Upper lobe of left lung (tissue), 6 donors: ENCODE results near the gene ZNF438. TPM values are rescaled to one million over a fixed set of nuclear protein-coding genes. Genes with fewer than 3 reads are reported as not detected.

Experiments used
- ATAC-seq, 2 donors: fragments of 200-7000 bp; cut with Tn5 transposase; one replicate each; pipeline ENCODE4 v1.9.1; 2022; ENCODE audit warnings: mild to moderate bottlenecking in 2 of 2, moderate library complexity in 2 of 2; ENCODE audit not compliant: low FRiP score in 2 of 2
- DNase-seq, 2 donors: peaks; one replicate each; pipeline ENCODE4 v3.0.0-alpha.2; 2019 to 2020
- H3K27ac ChIP-seq, 4 donors: fragments of 200-600 bp; sonication (generic); one replicate each; pipeline ENCODE4 v1.5.1; 2016 to 2019
- H3K27me3 ChIP-seq, 4 donors: fragments of 200-600 bp; sonication (generic); one replicate each; pipeline ENCODE4 v1.5.1; 2017 to 2019
- H3K36me3 ChIP-seq, 4 donors: fragments of 200-600 bp; sonication (generic); one replicate each; pipeline ENCODE4 v1.5.1; 2016 to 2019
- H3K4me1 ChIP-seq, 4 donors: fragments of 200-600 bp; sonication (generic); one replicate each; pipeline ENCODE4 v1.5.1; 2018 to 2019
- H3K4me3 ChIP-seq, 4 donors: fragments of 200-600 bp; sonication (generic); one replicate each; pipeline ENCODE4 v1.5.1; 2017 to 2019; ENCODE audit warnings: mild to moderate bottlenecking in 2 of 4, moderate library complexity in 1 of 4
- H3K9me3 ChIP-seq, 4 donors: fragments of 200-600 bp; sonication (generic); one replicate each; pipeline ENCODE4 v1.5.1; 2018 to 2019
- EP300 ChIP-seq, 4 donors: sonication (generic); formaldehyde crosslinking; IDR thresholded peaks; one replicate each; pipeline ENCODE4 v1.5.1; 2017; ENCODE audit warnings: antibody characterized with exemption in 4 of 4, control low read depth in 2 of 4
- POLR2A ChIP-seq, 4 donors: fragments of 450-650 bp; IDR thresholded peaks; one replicate each; pipeline ENCODE4 v1.5.1; 2016 to 2017; ENCODE audit warnings: antibody characterized with exemption in 4 of 4, mild to moderate bottlenecking in 2 of 4
- POLR2AphosphoS5 ChIP-seq, 2 donors: sonication (generic); formaldehyde crosslinking; IDR thresholded peaks; one replicate each; pipeline ENCODE4 v1.5.1; 2017; ENCODE audit warnings: antibody characterized with exemption in 2 of 2
- WGBS, 2 donors: methylation state at CpG; one replicate each; pipeline ENCODE4 v1.1.5; 2017 to 2018; 5-methylcytosine and 5-hydroxymethylcytosine counted together
- total RNA-seq, 6 donors: library from RNA; depleted of rRNA in 4 of 6; stranded (reverse); fragments of >200 nt in 4 of 6; gene quantifications; one replicate each; pipeline versions ENCODE4 v1.1.0 to v1.2.1, GENCODE V29; 2016 to 2021
- TF ChIP-seq, protein P1 (sequence below), 6 experiments: fragments of 450-650 bp in 4 of 6; fragments of 200-600 bp in 2 of 6; sonication (generic) in 2 of 6; IDR thresholded peaks; one replicate each; pipeline ENCODE4 v1.5.1; 2016 to 2019; ENCODE audit warnings: antibody characterized with exemption in 6 of 6
- donor health status: DM: no; HTN: no; CAD: no; lungs with moderate emphysema.
- donor health status: DM: no; HTN: yes; CAD: no; lungs with severe emphysema.

The ZNF438 gene
- total RNA-seq, 6 donors from 2014 or later, result 10.5 to 25.1 (median 13.7) TPM

GRCh38 chr10:30897547-30897946 lies 134.1 kb downstream of the ZNF438 start:
- Histone ChIP-seq H3K9me3 (no peaks in the 10 kb centered on the region), H3K4me1 (no peaks in the 10 kb centered on the region), H3K27me3 (no peaks in the 10 kb centered on the region), H3K4me3 (no peak overlapping the region), H3K36me3 (peaks cover 0 to 16% (median 4%) of the 10 kb centered on the region in 4 donors), H3K27ac (no peak overlapping the region)
- DNase-seq (no peak), ATAC-seq (no peak)
- WGBS, 2 donors, result 82 to 85% methylated on average over 1 of the region's 1 CpG
- TF ChIP-seq POLR2A (IDR thresholded peaks at IDR 0.05), result no peak
- TF ChIP-seq, protein P1, sequence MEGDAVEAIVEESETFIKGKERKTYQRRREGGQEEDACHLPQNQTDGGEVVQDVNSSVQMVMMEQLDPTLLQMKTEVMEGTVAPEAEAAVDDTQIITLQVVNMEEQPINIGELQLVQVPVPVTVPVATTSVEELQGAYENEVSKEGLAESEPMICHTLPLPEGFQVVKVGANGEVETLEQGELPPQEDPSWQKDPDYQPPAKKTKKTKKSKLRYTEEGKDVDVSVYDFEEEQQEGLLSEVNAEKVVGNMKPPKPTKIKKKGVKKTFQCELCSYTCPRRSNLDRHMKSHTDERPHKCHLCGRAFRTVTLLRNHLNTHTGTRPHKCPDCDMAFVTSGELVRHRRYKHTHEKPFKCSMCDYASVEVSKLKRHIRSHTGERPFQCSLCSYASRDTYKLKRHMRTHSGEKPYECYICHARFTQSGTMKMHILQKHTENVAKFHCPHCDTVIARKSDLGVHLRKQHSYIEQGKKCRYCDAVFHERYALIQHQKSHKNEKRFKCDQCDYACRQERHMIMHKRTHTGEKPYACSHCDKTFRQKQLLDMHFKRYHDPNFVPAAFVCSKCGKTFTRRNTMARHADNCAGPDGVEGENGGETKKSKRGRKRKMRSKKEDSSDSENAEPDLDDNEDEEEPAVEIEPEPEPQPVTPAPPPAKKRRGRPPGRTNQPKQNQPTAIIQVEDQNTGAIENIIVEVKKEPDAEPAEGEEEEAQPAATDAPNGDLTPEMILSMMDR (IDR thresholded peaks at IDR 0.05), result no peak
- no peak for TF ChIP-seq POLR2AphosphoS5 (IDR thresholded peaks at IDR 0.05)
- no peak for TF ChIP-seq EP300 (IDR thresholded peaks at IDR 0.05)

DNA sequence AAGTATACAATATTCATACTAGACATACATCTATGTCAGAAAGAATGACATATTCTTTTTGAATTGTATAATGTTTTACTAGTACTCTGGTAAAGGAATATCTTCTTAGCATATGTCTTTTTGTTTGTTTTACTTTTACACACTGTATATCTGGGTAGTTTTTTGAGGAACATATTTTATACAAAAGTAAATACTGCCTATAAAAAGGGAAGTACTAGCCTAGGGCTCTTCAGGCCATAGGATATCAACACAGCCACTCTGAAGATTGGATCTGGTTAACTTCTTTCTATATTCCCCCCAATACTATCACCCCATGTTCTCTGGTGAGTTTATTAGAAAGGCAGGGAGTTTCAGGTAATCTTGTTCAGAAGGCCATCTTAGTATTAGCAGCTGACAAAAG lies 134.6 kb downstream of the ZNF438 start:
- Histone ChIP-seq H3K9me3 (no peaks in the 10 kb centered on the region), H3K27ac (no peak overlapping the region), H3K36me3 (peaks cover 0 to 13% (median 4%) of the 10 kb centered on the region in 4 donors), H3K4me3 (no peak overlapping the region), H3K4me1 (no peaks in the 10 kb centered on the region), H3K27me3 (no peaks in the 10 kb centered on the region)
- DNase-seq (no peak), ATAC-seq (no peak)
- TF ChIP-seq POLR2AphosphoS5 (IDR thresholded peaks at IDR 0.05) (no peak), POLR2A (IDR thresholded peaks at IDR 0.05) (no peak), EP300 (IDR thresholded peaks at IDR 0.05) (no peak)
- TF ChIP-seq, protein P1 (IDR thresholded peaks at IDR 0.05), result no peak

- Histone ChIP-seq H3K36me3 (no peaks in the 10 kb centered on the region), H3K4me1 (no peaks in the 10 kb centered on the region), H3K9me3 (no peaks in the 10 kb centered on the region), H3K27me3 (no peaks in the 10 kb centered on the region), H3K4me3 (no peak overlapping the region), H3K27ac (no peak overlapping the region)
- DNase-seq (no peak), ATAC-seq (no peak)
- TF ChIP-seq POLR2A (IDR thresholded peaks at IDR 0.05) (no peak), EP300 (IDR thresholded peaks at IDR 0.05) (no peak), POLR2AphosphoS5 (IDR thresholded peaks at IDR 0.05) (no peak)
- TF ChIP-seq, protein P1 (IDR thresholded peaks at IDR 0.05), result no peak
- WGBS, 2 donors, result 84% methylated on average over 5 of the region's 5 CpGs
These were observed 137.4 kb downstream of the ZNF438 start for GRCh38 chr10:30894221-30894620.

- Histone ChIP-seq H3K9me3 (no peaks in the 10 kb centered on the region), H3K27me3 (no peaks in the 10 kb centered on the region), H3K4me3 (no peak overlapping the region), H3K36me3 (no peaks in the 10 kb centered on the region), H3K27ac (no peak overlapping the region), H3K4me1 (no peaks in the 10 kb centered on the region)
- ATAC-seq (no peak), DNase-seq (no peak)
- WGBS, 2 donors, result 35 to 66% methylated on average over 1 of the region's 1 CpG
- TF ChIP-seq POLR2A (IDR thresholded peaks at IDR 0.05), result no peak
- no peak for TF ChIP-seq EP300 (IDR thresholded peaks at IDR 0.05)
- TF ChIP-seq POLR2AphosphoS5 (IDR thresholded peaks at IDR 0.05), result no peak
- TF ChIP-seq, protein P1 (IDR thresholded peaks at IDR 0.05), result no peak
These were observed 138.5 kb downstream of the ZNF438 start for GRCh38 chr10:30893208-30893607.

- no peak for ATAC-seq
- 91 to 96% methylated on average over 1 of the region's 1 CpG for WGBS, 2 donors
- no peaks in the 10 kb centered on the region for H3K9me3 ChIP-seq
- H3K4me1 ChIP-seq, result peaks cover 0 to 4% (median 0%) of the 10 kb centered on the region in 4 donors
- no peaks in the 10 kb centered on the region for H3K27me3 ChIP-seq
- H3K27ac ChIP-seq, result no peak overlapping the region
- TF ChIP-seq, protein P1 (IDR thresholded peaks at IDR 0.05), result no peak
- no peak for TF ChIP-seq EP300 (IDR thresholded peaks at IDR 0.05)
- no peak for TF ChIP-seq POLR2A (IDR thresholded peaks at IDR 0.05)
- no peak for TF ChIP-seq POLR2AphosphoS5 (IDR thresholded peaks at IDR 0.05)
- DNase-seq, result no peak
- H3K4me3 ChIP-seq, result no peak overlapping the region
- no peaks in the 10 kb centered on the region for H3K36me3 ChIP-seq
These were observed 143.8 kb downstream of the ZNF438 start for GRCh38 chr10:30887839-30888238.
